ENCODE data around the gene S100A14. TPM values are rescaled to one million over a fixed set of nuclear protein-coding genes. Genes with fewer than 3 reads are reported as not detected.

The S100A14 gene
- total and polyA plus RNA-seq, 2 of the 13 experiments (the other 11 are each of a cell fraction or from before 2014, with no cell fraction given) = 1.4 to 7.7 TPM

- TF ChIP-seq ELK4 (CRISPR knock-in tag; IDR thresholded peaks at IDR 0.05; ENCODE audit: borderline replicate concordance) (no peak), DPF2 (CRISPR knock-in tag; IDR thresholded peaks at IDR 0.05; ENCODE audit: borderline replicate concordance, low read depth) (no peak), KDM4B (CRISPR knock-in tag; IDR thresholded peaks at IDR 0.05) (no peak), REXO4 (CRISPR knock-in tag; IDR thresholded peaks at IDR 0.05; ENCODE audit: borderline replicate concordance) (no peak), PITX1 (CRISPR knock-in tag; IDR thresholded peaks at IDR 0.05) (no peak; the same call in 1 of the 2 replicates), RFX5 (IDR thresholded peaks at IDR 0.05; ENCODE audit: low read depth, low read length) (no peak), PAXIP1 (CRISPR knock-in tag; conservative IDR thresholded peaks at IDR 0.05) (0 out of 2 replicates have a peak, but pooled peaks have one; percentile 16), AHR (CRISPR knock-in tag; IDR thresholded peaks at IDR 0.05) (no peak), ZBTB49 (CRISPR knock-in tag; IDR thresholded peaks at IDR 0.05; ENCODE audit: borderline replicate concordance) (no peak), ZNF749 (CRISPR knock-in tag; IDR thresholded peaks at IDR 0.05; ENCODE audit: borderline replicate concordance) (no peak), MIER2 (CRISPR knock-in tag; IDR thresholded peaks at IDR 0.05) (no peak), ZNF777 (CRISPR knock-in tag; IDR thresholded peaks at IDR 0.05) (no peak), HHEX (CRISPR knock-in tag; IDR thresholded peaks at IDR 0.05) (no peak), ZNF510 (CRISPR knock-in tag; IDR thresholded peaks at IDR 0.05; ENCODE audit: low read depth) (peak; percentile 40; the same call in 1 of the 2 replicates), ZNF800 (CRISPR knock-in tag; IDR thresholded peaks at IDR 0.05) (no peak), ZNF660 (CRISPR knock-in tag; IDR thresholded peaks at IDR 0.05; ENCODE audit: borderline replicate concordance, low read depth) (no peak), ZNF530 (CRISPR knock-in tag; IDR thresholded peaks at IDR 0.05; ENCODE audit: low read depth) (no peak), EHMT2 (IDR thresholded peaks at IDR 0.05; ENCODE audit: borderline replicate concordance, low read depth, low read length) (no peak), RFXAP (CRISPR knock-in tag; IDR thresholded peaks at IDR 0.05; ENCODE audit: borderline replicate concordance) (no peak), ZNF468 (CRISPR knock-in tag; IDR thresholded peaks at IDR 0.05) (no peak)
These were observed 11.8 kb upstream of the S100A14 start, which contains the start of gene S100A1 (continued) for GRCh38 chr1:153627715-153628626.

Data from HepG2 (cell line).